Endothelial cell (in vitro differentiated cells): ENCODE results near the gene DGCR2. TPM values are rescaled to one million over a fixed set of nuclear protein-coding genes. Genes with fewer than 3 reads are reported as not detected.
A peak's percentile ranks its signal among the peaks of the same experiment; 100 is the strongest.

Experiments
- DNase-seq: peaks from one replicate; pipeline ENCODE4 v3.0.0; 2021; ENCODE audit warnings: low spot score
- H3K27ac Mint-ChIP-seq: one replicate; pipeline ENCODE4 v1.8.0; 2021; ENCODE audit warnings: mixed read lengths, inconsistent platforms; ENCODE audit not compliant: unreplicated experiment
- H3K27me3 Mint-ChIP-seq: one replicate; pipeline ENCODE4 v1.8.0; 2021; ENCODE audit warnings: mild to moderate bottlenecking, moderate library complexity, mixed read lengths, inconsistent platforms; ENCODE audit not compliant: unreplicated experiment
- H3K36me3 Mint-ChIP-seq: one replicate; pipeline ENCODE4 v1.8.0; 2021; ENCODE audit warnings: mild to moderate bottlenecking, low read depth, mixed read lengths, inconsistent platforms; ENCODE audit not compliant: unreplicated experiment
- H3K4me1 Mint-ChIP-seq: one replicate; pipeline ENCODE4 v1.8.0; 2021; ENCODE audit warnings: mild to moderate bottlenecking, mixed read lengths, inconsistent platforms; ENCODE audit not compliant: unreplicated experiment
- H3K4me3 Mint-ChIP-seq: one replicate; pipeline ENCODE4 v1.8.0; 2021; ENCODE audit warnings: mild to moderate bottlenecking, mixed read lengths, inconsistent platforms; ENCODE audit not compliant: unreplicated experiment
- H3K9me3 Mint-ChIP-seq: one replicate; pipeline ENCODE4 v1.8.0; 2021; ENCODE audit warnings: mixed read lengths, inconsistent platforms; ENCODE audit not compliant: unreplicated experiment
- CTCF ChIP-seq: fragments of 200-600 bp; sonication (generic); IDR thresholded peaks from one replicate; pipeline ENCODE4 v1.5.0; 2021; ENCODE audit warnings: antibody characterized with exemption; ENCODE audit not compliant: unreplicated experiment
- total RNA-seq: library from RNA; stranded (reverse); fragmentation: NEBNext Ultra II Directional; extraction: Animal tissue kit (Norgen Biotek cat#: 25700); gene quantifications from one replicate; pipeline ENCODE4 v1.2.1, GENCODE V29; 2021; ENCODE audit not compliant: unreplicated experiment

Gene DGCR2
- total RNA-seq, 1 donor from 2014 or later, result 46.7 TPM

- Mint-ChIP-seq H3K27ac (no peak overlapping the region), H3K4me3 (no peak overlapping the region), H3K27me3 (no peaks in the 10 kb centered on the region), H3K4me1 (no peaks in the 10 kb centered on the region), H3K36me3 (peaks cover 10% of the 10 kb centered on the region), H3K9me3 (no peaks in the 10 kb centered on the region)
- DNase-seq, result no peak
- no peak for TF ChIP-seq CTCF
These were observed 73.7 kb downstream of the DGCR2 start for GRCh38 chr22:19048531-19048930.

DNA sequence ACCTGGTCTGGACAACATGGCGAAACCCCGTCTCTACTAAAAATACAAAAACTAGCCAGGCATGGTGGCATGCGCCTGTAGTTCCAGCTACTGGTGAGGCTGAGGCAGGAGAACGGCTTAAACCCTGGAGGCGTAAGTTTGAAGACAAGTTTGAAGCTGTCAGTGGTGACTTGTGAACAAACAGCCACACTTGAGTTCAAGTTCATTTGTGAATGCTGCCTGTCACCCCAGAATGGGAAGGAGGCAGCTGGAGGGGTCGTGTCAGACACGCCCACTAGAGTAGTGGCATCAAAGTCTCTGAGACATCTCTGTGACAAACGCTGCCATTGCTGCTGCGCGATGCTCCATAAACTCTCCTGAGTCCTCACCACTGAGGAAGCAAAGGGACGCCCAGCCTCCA lies 74.2 kb downstream of the DGCR2 start:
- H3K36me3 Mint-ChIP-seq, result peaks cover 10% of the 10 kb centered on the region
- no peaks in the 10 kb centered on the region for H3K9me3 Mint-ChIP-seq
- peak overlapping the region; percentile 8 for H3K4me3 Mint-ChIP-seq
- DNase-seq, result no peak
- TF ChIP-seq CTCF, result no peak
- H3K27ac Mint-ChIP-seq, result no peak overlapping the region
- no peaks in the 10 kb centered on the region for H3K27me3 Mint-ChIP-seq
- no peaks in the 10 kb centered on the region for H3K4me1 Mint-ChIP-seq

DNA sequence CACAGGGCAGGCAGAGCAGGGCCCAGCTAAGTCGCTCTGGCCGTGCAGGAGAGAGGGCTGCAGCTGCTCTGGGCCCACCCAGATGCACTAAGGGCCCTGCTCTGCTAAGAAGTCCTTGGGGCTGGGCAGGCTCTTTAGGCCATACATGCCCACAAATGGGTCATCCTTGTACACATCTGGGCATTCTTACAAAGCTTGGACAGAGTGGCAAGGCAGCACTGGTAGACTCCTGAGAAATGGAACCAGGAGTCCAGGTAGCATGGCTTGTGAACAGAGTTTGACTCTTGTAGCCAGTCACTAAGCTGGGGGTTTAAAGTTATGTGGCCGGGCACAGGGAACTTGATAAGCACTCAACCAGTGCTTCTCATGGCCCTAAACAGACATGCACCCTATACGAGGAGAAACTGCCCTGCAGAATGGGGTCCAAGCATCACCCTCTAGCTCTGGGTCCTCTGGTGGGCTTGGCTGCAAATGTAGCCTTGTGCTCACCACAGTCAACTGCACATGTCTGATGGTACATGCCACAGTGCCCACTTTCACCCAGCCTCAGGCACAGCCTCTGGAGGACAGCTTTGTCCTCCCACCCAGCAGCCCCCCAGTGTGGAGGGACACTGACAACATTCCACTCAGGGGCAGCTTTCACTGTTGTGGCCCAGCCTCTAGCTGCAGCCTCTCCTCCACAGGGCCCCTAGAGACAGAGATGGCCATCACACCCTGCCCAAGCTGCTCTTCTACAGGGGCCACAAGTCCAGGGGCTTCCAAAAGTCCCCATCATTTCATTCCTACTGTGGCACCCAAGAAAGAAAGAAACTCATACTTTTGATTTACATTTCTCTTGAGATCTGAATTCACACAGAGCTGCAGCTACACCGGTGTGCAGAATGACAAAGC lies 75.2 kb downstream of the DGCR2 start:
- Mint-ChIP-seq H3K4me1 (no peaks in the 10 kb centered on the region), H3K27me3 (peaks cover under 1% of the 10 kb centered on the region), H3K4me3 (no peak overlapping the region), H3K9me3 (no peaks in the 10 kb centered on the region), H3K36me3 (peaks cover 11% of the 10 kb centered on the region), H3K27ac (no peak overlapping the region)
- DNase-seq, result no peak
- TF ChIP-seq CTCF, result no peak

GRCh38 chr22:19046287-19046686 lies 75.9 kb downstream of the DGCR2 start:
- H3K4me3 Mint-ChIP-seq, result no peak overlapping the region
- H3K27me3 Mint-ChIP-seq, result peaks cover 4% of the 10 kb centered on the region
- peaks cover 11% of the 10 kb centered on the region for H3K36me3 Mint-ChIP-seq
- DNase-seq, result no peak
- H3K9me3 Mint-ChIP-seq, result no peaks in the 10 kb centered on the region
- no peaks in the 10 kb centered on the region for H3K4me1 Mint-ChIP-seq
- no peak for TF ChIP-seq CTCF
- no peak overlapping the region for H3K27ac Mint-ChIP-seq

DNA sequence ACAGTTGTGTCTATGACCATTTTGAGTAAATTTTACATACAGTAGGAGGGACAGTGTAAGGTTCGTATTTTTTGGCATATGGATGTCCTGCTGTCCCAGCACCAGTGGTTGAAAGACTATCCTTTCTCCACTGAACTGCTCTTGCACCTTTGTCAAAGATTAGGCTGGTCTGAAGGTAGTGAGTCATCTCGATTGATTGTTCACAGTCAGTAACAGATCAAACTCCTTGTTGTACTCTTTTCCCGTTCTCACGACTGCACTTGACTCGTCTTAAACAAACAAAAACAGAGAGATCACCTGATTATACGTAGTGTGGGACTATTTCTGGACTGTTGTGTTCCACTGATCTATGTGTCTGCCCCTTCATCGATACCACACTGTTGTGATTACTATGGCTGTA lies 77.1 kb downstream of the DGCR2 start:
- Mint-ChIP-seq H3K9me3 (no peaks in the 10 kb centered on the region), H3K4me1 (no peaks in the 10 kb centered on the region), H3K4me3 (no peak overlapping the region), H3K36me3 (peaks cover 14% of the 10 kb centered on the region), H3K27ac (no peak overlapping the region), H3K27me3 (peaks cover 6% of the 10 kb centered on the region)
- TF ChIP-seq CTCF, result no peak
- no peak for DNase-seq
